OCI-LY3 (cell line): ENCODE results near the gene KRI1.

Experiments
- EZH2phosphoT487 ChIP-seq: fragments of 200-600 bp; shearing (Covaris generic); IDR thresholded peaks from 2 replicates; pipeline ENCODE4 v1.6.1; 2018; ENCODE audit warnings: antibody characterized with exemption, mixed run types, low read depth
- TF ChIP-seq, protein P1 (sequence below): fragments of 200-600, 300-600 bp; sonication (generic); IDR thresholded peaks from 2 replicates; pipeline ENCODE4 v1.5.1; 2014; ENCODE audit warnings: antibody characterized with exemption, low read length, low read depth

DNA sequence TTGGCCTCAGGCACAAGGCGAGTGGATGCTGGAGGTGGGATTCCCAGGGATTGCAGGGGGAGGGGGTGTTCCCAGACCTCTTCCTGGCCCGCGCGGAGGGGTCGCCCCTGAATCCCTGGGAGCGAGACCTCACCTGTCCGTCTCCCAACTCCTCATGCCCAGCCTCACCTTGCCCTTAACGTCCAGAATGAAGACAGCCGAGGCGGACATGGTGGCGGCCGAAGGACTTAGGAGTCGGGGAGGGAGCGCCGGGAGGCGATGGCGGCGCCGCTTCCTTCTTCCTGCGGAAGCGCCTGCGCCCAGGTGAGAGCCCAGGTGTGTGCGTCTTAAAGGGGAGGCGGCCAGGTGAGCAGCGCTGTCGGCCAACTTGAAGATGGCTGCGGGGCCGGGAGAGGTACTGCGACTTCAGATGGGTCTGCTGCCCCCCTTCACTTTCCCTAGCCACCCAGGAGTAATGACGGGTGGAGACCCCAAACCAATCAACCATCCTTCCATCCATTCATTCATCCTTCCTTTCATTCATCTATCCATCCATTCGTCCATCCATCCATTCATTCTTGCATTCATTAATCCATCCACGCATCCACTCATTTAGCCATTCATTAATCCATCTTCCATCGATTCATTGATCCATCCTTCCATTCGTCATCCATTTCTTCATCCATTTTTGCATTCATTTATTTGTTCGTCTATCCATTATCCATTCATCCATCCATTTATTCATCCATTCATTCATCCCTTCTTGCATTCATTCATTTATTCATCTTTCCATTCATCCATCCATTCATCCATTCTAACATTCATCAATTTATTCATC lies 21.4 kb upstream of the KRI1 start, which contains the start of gene AP1M2:
- TF ChIP-seq, protein P1, sequence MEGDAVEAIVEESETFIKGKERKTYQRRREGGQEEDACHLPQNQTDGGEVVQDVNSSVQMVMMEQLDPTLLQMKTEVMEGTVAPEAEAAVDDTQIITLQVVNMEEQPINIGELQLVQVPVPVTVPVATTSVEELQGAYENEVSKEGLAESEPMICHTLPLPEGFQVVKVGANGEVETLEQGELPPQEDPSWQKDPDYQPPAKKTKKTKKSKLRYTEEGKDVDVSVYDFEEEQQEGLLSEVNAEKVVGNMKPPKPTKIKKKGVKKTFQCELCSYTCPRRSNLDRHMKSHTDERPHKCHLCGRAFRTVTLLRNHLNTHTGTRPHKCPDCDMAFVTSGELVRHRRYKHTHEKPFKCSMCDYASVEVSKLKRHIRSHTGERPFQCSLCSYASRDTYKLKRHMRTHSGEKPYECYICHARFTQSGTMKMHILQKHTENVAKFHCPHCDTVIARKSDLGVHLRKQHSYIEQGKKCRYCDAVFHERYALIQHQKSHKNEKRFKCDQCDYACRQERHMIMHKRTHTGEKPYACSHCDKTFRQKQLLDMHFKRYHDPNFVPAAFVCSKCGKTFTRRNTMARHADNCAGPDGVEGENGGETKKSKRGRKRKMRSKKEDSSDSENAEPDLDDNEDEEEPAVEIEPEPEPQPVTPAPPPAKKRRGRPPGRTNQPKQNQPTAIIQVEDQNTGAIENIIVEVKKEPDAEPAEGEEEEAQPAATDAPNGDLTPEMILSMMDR, result no peak
- no peak for TF ChIP-seq EZH2phosphoT487
